Esophagus squamous epithelium (tissue), 5 donors: ENCODE measurements around the gene CUTC. TPM values are rescaled to one million over a fixed set of nuclear protein-coding genes. Genes with fewer than 3 reads are reported as not detected.

Source experiments
- DNase-seq: peaks from one replicate; lab custom pipeline; 2025; lab: John Stamatoyannopoulos, UW
- H3K27ac ChIP-seq, 4 donors: fragments of 200-600 bp; sonication (generic); one replicate each; pipeline ENCODE4 v1.5.1; 2016 to 2019; ENCODE audit warnings: mild to moderate bottlenecking in 1 of 4
- H3K27me3 ChIP-seq, 4 donors: fragments of 200-600 bp; sonication (generic); 1 replicate in 3 of 4; 2 replicates in 1 of 4; pipeline versions ENCODE4 v1.5.1 to v1.6.0; 2017 to 2021; ENCODE audit warnings: antibody characterized with exemption in 1 of 4
- H3K36me3 ChIP-seq, 3 donors: fragments of 200-600 bp; sonication (generic); one replicate each; pipeline ENCODE4 v1.5.1; 2016 to 2019
- H3K4me1 ChIP-seq, 3 donors: fragments of 200-600 bp; sonication (generic); one replicate each; pipeline ENCODE4 v1.5.1; 2017 to 2019
- H3K4me3 ChIP-seq, 4 donors: fragments of 200-600 bp; sonication (generic); 1 replicate in 3 of 4; 2 replicates in 1 of 4; pipeline ENCODE4 v1.5.1; 2016 to 2019; ENCODE audit warnings: mild to moderate bottlenecking in 2 of 4, moderate library complexity in 1 of 4
- H3K9me3 ChIP-seq, 3 donors: fragments of 200-600 bp; sonication (generic); one replicate each; pipeline ENCODE4 v1.5.1; 2016 to 2019
- POLR2A ChIP-seq, 4 donors: fragments of 450-650 bp; IDR thresholded peaks; one replicate each; pipeline ENCODE4 v1.6.1; 2017; ENCODE audit warnings: antibody characterized with exemption in 4 of 4, mild to moderate bottlenecking in 4 of 4, moderate library complexity in 3 of 4
- WGBS, 2 donors: methylation state at CpG; one replicate each; pipeline ENCODE4 v1.1.5; 2018; 5-methylcytosine and 5-hydroxymethylcytosine counted together
- intact Hi-C: fragments of 100-400 bp; cut with DNase I; formaldehyde crosslinking; loops from one replicate; pipeline ENCODE4 v1.15.0; 2022
- total RNA-seq, 4 donors: library from RNA; depleted of rRNA; stranded (reverse); fragments of >200 nt; gene quantifications; one replicate each; pipeline ENCODE4 v1.1.0, GENCODE V29; 2016
- TF ChIP-seq, protein P1 (sequence below), 6 experiments: fragments of 450-650 bp in 4 of 6; fragments of 200-600 bp in 2 of 6; sonication (generic) in 2 of 6; IDR thresholded peaks; one replicate each; pipeline ENCODE4 v1.5.1; 2016 to 2019; ENCODE audit warnings: antibody characterized with exemption in 6 of 6, mild to moderate bottlenecking in 4 of 6, moderate library complexity in 4 of 6
- donor health status: DM: yes; HTN: yes; CAD: no.

The CUTC gene
- total RNA-seq, 4 donors from 2014 or later, result 6.7 to 29.0 (median 18.9) TPM

DNA sequence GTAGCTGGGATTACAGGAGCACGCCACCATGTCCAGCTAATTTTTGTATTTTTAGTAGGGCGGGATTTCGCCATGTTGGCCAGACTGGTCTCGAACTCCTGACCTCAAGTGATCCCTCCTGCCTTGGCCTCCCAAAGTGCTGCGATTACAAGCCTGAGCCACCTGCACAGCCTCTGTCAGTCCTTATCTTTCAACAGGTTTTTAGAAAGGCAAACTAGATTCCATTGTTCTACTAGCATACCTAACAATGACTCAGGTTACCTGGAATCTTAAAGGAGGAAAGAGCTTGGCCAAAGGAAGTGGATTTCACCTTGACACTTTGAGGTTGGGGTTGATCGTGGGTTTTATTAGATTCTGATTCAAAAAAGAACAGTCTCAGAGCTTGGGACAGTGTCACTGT, 53.6 kb downstream of the CUTC start:
- H3K4me3 ChIP-seq, result no peak overlapping the region
- 70 to 78% methylated on average over 6 of the region's 6 CpGs for WGBS, 2 donors
- peaks cover 0 to 29% (median 27%) of the 10 kb centered on the region in 3 donors for H3K4me1 ChIP-seq
- no peak for DNase-seq
- intact Hi-C loops, result no loop called here
- no peaks in the 10 kb centered on the region for H3K9me3 ChIP-seq
- no peaks in the 10 kb centered on the region for H3K27me3 ChIP-seq
- TF ChIP-seq, protein P1, sequence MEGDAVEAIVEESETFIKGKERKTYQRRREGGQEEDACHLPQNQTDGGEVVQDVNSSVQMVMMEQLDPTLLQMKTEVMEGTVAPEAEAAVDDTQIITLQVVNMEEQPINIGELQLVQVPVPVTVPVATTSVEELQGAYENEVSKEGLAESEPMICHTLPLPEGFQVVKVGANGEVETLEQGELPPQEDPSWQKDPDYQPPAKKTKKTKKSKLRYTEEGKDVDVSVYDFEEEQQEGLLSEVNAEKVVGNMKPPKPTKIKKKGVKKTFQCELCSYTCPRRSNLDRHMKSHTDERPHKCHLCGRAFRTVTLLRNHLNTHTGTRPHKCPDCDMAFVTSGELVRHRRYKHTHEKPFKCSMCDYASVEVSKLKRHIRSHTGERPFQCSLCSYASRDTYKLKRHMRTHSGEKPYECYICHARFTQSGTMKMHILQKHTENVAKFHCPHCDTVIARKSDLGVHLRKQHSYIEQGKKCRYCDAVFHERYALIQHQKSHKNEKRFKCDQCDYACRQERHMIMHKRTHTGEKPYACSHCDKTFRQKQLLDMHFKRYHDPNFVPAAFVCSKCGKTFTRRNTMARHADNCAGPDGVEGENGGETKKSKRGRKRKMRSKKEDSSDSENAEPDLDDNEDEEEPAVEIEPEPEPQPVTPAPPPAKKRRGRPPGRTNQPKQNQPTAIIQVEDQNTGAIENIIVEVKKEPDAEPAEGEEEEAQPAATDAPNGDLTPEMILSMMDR (IDR thresholded peaks at IDR 0.05), result no peak
- no peak for TF ChIP-seq POLR2A (IDR thresholded peaks at IDR 0.05)
- no peak overlapping the region for H3K27ac ChIP-seq
- no peaks in the 10 kb centered on the region for H3K36me3 ChIP-seq

DNA sequence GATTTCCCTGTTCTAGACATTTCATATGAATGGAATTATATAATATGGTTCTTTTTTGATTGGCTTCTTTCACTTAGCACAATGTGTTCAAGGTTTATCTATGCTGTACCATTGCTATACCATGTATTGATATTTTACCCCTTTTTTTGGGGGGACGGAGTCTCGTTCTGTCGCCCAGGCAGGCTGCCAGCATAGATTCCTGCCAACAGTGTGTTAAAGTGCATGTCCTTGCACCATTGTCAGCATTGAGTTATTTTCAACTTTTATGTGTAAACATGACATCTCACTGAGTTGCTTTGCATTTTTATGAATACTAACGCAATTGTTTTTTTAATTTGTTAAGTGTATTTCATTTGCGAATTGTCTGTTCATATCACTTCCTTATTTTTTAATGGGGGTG, 55.3 kb downstream of the CUTC start:
- WGBS, 2 donors, result 56 to 58% methylated on average over 5 of the region's 5 CpGs
- intact Hi-C loops, result no loop called here
- Histone ChIP-seq H3K36me3 (no peaks in the 10 kb centered on the region), H3K27me3 (no peaks in the 10 kb centered on the region), H3K4me3 (no peak overlapping the region), H3K4me1 (peaks cover 0 to 29% (median 26%) of the 10 kb centered on the region in 3 donors), H3K27ac (peak overlapping the region in 1 of 4 donors; percentile 59), H3K9me3 (no peaks in the 10 kb centered on the region)
- TF ChIP-seq, protein P1 (IDR thresholded peaks at IDR 0.05), result no peak
- TF ChIP-seq POLR2A (IDR thresholded peaks at IDR 0.05), result no peak
- DNase-seq, result no peak

DNA sequence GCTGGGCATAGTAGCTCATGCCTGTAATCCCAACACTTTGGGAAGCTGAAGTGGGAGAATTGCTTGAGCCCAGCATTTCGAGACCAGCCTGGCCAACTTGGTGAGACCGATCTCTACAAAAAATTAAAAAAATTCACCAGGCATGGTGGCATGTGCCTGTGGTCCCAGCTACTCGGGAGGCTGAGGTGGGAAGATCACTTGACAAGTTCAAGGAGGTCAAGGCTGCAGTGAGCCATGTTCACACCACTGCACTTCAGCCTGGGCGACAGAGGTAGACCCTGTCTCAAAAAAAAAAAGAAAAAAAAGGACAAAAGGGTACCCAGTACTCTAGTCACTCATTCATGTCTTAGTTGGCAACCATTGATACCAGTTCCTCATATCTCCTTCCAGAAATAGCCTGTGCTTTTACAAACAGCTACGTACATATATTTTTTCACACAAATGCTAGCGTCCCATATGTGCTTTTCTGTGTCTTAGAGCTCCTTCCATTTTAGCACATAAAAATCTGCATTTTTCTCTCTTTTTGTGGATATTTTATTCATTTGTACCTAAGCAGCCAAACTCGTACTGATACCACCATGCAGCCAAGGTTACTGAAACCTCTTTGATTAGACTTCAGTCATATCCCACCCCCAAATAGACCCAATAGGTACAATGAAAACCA, 55.9 kb downstream of the CUTC start:
- peaks cover 0 to 23% (median 23%) of the 10 kb centered on the region in 3 donors for H3K4me1 ChIP-seq
- H3K9me3 ChIP-seq, result no peaks in the 10 kb centered on the region
- DNase-seq, result no peak
- H3K27me3 ChIP-seq, result no peaks in the 10 kb centered on the region
- no peak for TF ChIP-seq POLR2A (IDR thresholded peaks at IDR 0.05)
- TF ChIP-seq, protein P1 (IDR thresholded peaks at IDR 0.05), result no peak
- WGBS, 2 donors, result 75 to 86% methylated on average over 7 of the region's 7 CpGs
- H3K4me3 ChIP-seq, result no peak overlapping the region
- no peaks in the 10 kb centered on the region for H3K36me3 ChIP-seq
- intact Hi-C loops, result no loop called here
- peak overlapping the region; percentile 21 to 83 (median 69) for H3K27ac ChIP-seq

DNA sequence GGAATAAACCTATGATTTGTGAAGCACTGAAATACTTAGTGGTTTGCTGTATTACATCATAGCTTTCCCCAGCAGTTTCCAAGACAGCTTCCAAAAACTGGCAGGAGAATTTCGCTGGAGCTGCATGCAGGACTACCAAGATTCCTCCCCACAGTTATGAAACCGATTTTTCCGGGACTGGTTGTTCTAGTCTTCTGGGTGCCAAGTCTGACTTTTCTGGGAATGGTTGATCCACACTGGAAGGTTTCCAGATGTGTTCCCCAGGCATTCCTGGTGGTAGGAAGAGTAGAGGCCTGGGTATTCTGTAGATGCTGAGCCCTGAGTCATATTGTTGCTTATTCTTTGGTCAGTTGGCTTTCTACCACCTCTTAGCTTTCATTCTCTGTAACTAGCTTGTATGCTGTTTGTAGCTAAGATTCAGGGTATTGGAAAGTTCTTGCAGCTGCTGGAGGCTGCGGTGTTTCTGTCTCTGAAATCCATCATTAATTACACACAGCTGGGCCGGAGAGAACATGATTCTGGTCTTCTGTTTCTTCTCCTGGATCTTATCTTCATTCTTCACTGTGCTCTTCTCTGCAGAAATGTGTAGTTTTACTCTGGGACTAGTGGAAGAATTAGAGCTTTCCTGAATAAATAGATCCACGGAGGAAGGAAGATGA, 56.7 kb downstream of the CUTC start:
- no peak overlapping the region for H3K4me3 ChIP-seq
- H3K27me3 ChIP-seq, result no peaks in the 10 kb centered on the region
- no peaks in the 10 kb centered on the region for H3K36me3 ChIP-seq
- TF ChIP-seq, protein P1 (IDR thresholded peaks at IDR 0.05), result no peak
- DNase-seq, result no peak
- no peaks in the 10 kb centered on the region for H3K9me3 ChIP-seq
- WGBS, 2 donors, result 34 to 63% methylated on average over 6 of the region's 6 CpGs
- intact Hi-C loops, result no loop called here
- peak overlapping the region; percentile 46 to 83 (median 75) for H3K27ac ChIP-seq
- H3K4me1 ChIP-seq, result peaks cover 0 to 20% (median 17%) of the 10 kb centered on the region in 3 donors

DNA sequence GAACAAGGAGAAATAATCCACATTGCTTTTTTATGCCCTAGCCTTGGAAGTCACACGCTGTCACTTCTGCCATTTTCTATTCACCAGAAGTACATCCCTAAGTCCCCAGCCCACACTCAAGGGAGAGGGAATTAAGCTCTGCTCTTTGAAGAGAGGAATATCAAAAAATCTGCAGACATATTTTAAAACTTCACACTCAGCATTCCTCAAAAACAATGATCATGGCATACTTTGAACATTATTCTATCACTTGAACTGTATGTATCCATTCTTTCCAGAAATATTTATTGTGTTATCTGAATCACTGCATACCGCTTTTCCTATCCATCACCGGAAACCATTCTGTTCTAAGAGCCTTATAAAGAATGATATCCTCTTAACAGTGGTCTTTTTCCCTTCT, 59.8 kb downstream of the CUTC start:
- H3K36me3 ChIP-seq, result no peaks in the 10 kb centered on the region
- no peak overlapping the region for H3K27ac ChIP-seq
- no peaks in the 10 kb centered on the region for H3K9me3 ChIP-seq
- no peak overlapping the region for H3K4me3 ChIP-seq
- 78 to 89% methylated on average over 3 of the region's 3 CpGs for WGBS, 2 donors
- intact Hi-C loops, result no loop called here
- no peak for TF ChIP-seq POLR2A (IDR thresholded peaks at IDR 0.05)
- TF ChIP-seq, protein P1 (IDR thresholded peaks at IDR 0.05), result no peak
- H3K4me1 ChIP-seq, result peaks cover 0 to 10% (median 9%) of the 10 kb centered on the region in 3 donors
- H3K27me3 ChIP-seq, result no peaks in the 10 kb centered on the region
- no peak for DNase-seq
